Panc1 (cell line): ENCODE data around the gene PLRG1. TPM values are rescaled to one million over a fixed set of nuclear protein-coding genes. Genes with fewer than 3 reads are reported as not detected.

Source experiments
- ATAC-seq: fragments of 200-7000 bp; cut with Tn5 transposase; 2 replicates; pipeline ENCODE4 v1.9.1; 2020; ENCODE audit warnings: mild to moderate bottlenecking, moderate library complexity
- BruUV-seq: library from RNA; stranded (reverse); fragments of 400-500 nt; replicated peaks from 2 replicates; lab custom pipeline; 2021; lab: Mats Ljungman, UMichigan
- CTCF ChIA-PET: fragments of 300-600 bp; sonication (Branson Sonifier 250); formaldehyde crosslinking; loops from one replicate; lab custom pipeline; 2022; ENCODE audit warnings: antibody characterized with exemption; lab: Charles Lee
- POLR2A ChIA-PET: fragments of 300-600 bp; sonication (Branson Sonifier 250); formaldehyde crosslinking; loops from one replicate; lab custom pipeline; 2022; ENCODE audit warnings: antibody characterized with exemption; lab: Charles Lee
- DNase-seq: peaks from one replicate; pipeline ENCODE4 v3.0.0-alpha.2; 2010; ENCODE audit warnings: low read depth, low spot score
- H3K27ac ChIP-seq: 2 replicates; pipeline ENCODE4 v1.5.1; 2011; ENCODE audit warnings: mild to moderate bottlenecking, low read length, inconsistent platforms
- H3K27me3 ChIP-seq: fragments of 200-500 bp; sonication (Bioruptor generic); 2 replicates; pipeline ENCODE4 v1.6.0; 2014; ENCODE audit warnings: low read length, inconsistent platforms; ENCODE audit not compliant: control insufficient read depth, insufficient read depth
- H3K36me3 ChIP-seq: fragments of 200-500 bp; sonication (Bioruptor generic); 2 replicates; pipeline ENCODE4 v1.5.1; 2014; ENCODE audit warnings: inconsistent platforms, mild to moderate bottlenecking, low read length, moderate library complexity; ENCODE audit not compliant: control insufficient read depth, insufficient read depth
- H3K4me1 ChIP-seq: 2 replicates; pipeline ENCODE4 v1.5.1; 2011; ENCODE audit warnings: inconsistent platforms, mild to moderate bottlenecking, low read length, moderate library complexity; ENCODE audit not compliant: control insufficient read depth, insufficient read depth
- H3K4me3 ChIP-seq, 2 experiments: 2 replicates each; pipeline ENCODE4 v1.5.1; 2011 to 2012; ENCODE audit warnings: low read depth in 2 of 2, low read length in 2 of 2, mild to moderate bottlenecking in 2 of 2, inconsistent platforms in 1 of 2, moderate library complexity in 1 of 2
- H3K9me3 ChIP-seq: fragments of 200-500 bp; sonication (Bioruptor generic); 2 replicates; pipeline ENCODE4 v1.5.1; 2014; ENCODE audit warnings: low read depth, mild to moderate bottlenecking, inconsistent platforms, low read length, moderate library complexity; ENCODE audit not compliant: control insufficient read depth, insufficient read depth
- CTCF ChIP-seq: fragments of 450-650 bp; IDR thresholded peaks from 2 replicates; pipeline ENCODE4 v1.5.1; 2017; ENCODE audit warnings: mild to moderate bottlenecking
- POLR2AphosphoS5 ChIP-seq: IDR thresholded peaks from 2 replicates; pipeline ENCODE4 v1.6.1; 2012; ENCODE audit warnings: mild to moderate bottlenecking, low read depth, low read length, moderate library complexity
- REST ChIP-seq, 2 experiments: IDR thresholded peaks; 2 replicates each; pipeline ENCODE4 v1.6.1; 2011 to 2012; ENCODE audit warnings: low read depth in 2 of 2, control low read depth in 1 of 2, low read length in 1 of 2, mild to moderate bottlenecking in 1 of 2, moderate library complexity in 1 of 2; ENCODE audit not compliant: insufficient read depth in 1 of 2
- SIN3A ChIP-seq: IDR thresholded peaks from 2 replicates; pipeline ENCODE4 v1.6.1; 2012; ENCODE audit warnings: low read depth, mild to moderate bottlenecking, low read length, moderate library complexity, borderline replicate concordance; ENCODE audit not compliant: insufficient read depth
- TCF7L2 ChIP-seq: IDR thresholded peaks from 2 replicates; pipeline ENCODE4 v1.6.1; 2011; ENCODE audit warnings: mild to moderate bottlenecking, low read depth, low read length, inconsistent platforms
- in situ Hi-C: cut with HindIII; loops from 2 replicates; pipeline ENCODE4 v1.10.0; 2016; ENCODE audit warnings: low sequenced_read_pairs, low pct_unique_long_range_greater_than_20kb
- intact Hi-C: fragments of 100-400 bp; cut with micrococcal nuclease; formaldehyde crosslinking; loops from one replicate; pipeline ENCODE4 v1.10.0; 2022; ENCODE audit not compliant: unreplicated experiment
- total RNA-seq: library from RNA; stranded (reverse); gene quantifications from one replicate; pipeline ENCODE4 v1.2.1, GENCODE V29; 2021; ENCODE audit not compliant: unreplicated experiment

PLRG1 gene
- total RNA-seq, 1 experiment from 2014 or later = 66.1 TPM

GRCh38 chr4:154582723-154583122 lies 32.5 kb upstream of the PLRG1 start:
- POLR2A ChIA-PET = no interaction called here
- Histone ChIP-seq H3K4me1 (no peaks in the 10 kb centered on the region), H3K9me3 (no peaks in the 10 kb centered on the region), H3K27ac (no peak overlapping the region), H3K36me3 (no peaks in the 10 kb centered on the region), H3K4me3 (no peak overlapping the region), H3K27me3 (no peaks in the 10 kb centered on the region)
- ATAC-seq = no peak
- BruUV-seq = no TSS peak
- in situ Hi-C loops = no loop called here
- CTCF ChIA-PET = no interaction called here
- no peak for DNase-seq
- intact Hi-C loops = no loop called here
- TF ChIP-seq CTCF (no peak), REST (IDR thresholded peaks at IDR 0.05; ENCODE audit: insufficient read depth in 1 of 2, low read depth in 2 of 2, low read length in 1 of 2) (no peak), TCF7L2 (no peak), POLR2AphosphoS5 (no peak), SIN3A (no peak)

- no peak overlapping the region for H3K27ac ChIP-seq
- H3K36me3 ChIP-seq = no peaks in the 10 kb centered on the region
- no peak for TF ChIP-seq SIN3A
- TF ChIP-seq POLR2AphosphoS5 = no peak
- TF ChIP-seq TCF7L2 = no peak
- no peak for TF ChIP-seq CTCF
- TF ChIP-seq REST (IDR thresholded peaks at IDR 0.05; ENCODE audit: insufficient read depth in 1 of 2, low read depth in 2 of 2, low read length in 1 of 2) = no peak
- no peaks in the 10 kb centered on the region for H3K27me3 ChIP-seq
- ATAC-seq (no peak), DNase-seq (no peak)
- H3K4me1 ChIP-seq = no peaks in the 10 kb centered on the region
- no peak overlapping the region for H3K4me3 ChIP-seq
- in situ Hi-C loops (no loop called here), intact Hi-C loops (no loop called here)
- BruUV-seq = no TSS peak
- ChIA-PET POLR2A (no interaction called here), CTCF (no interaction called here)
- no peaks in the 10 kb centered on the region for H3K9me3 ChIP-seq
Measured at GRCh38 chr4:154579927-154580326, 29.7 kb upstream of the PLRG1 start.
